Inflammatory macrophage (primary cell): ENCODE measurements around the gene ARHGAP8.

ENCODE experiments used
- DNase-seq, 2 donors: peaks; one replicate each; pipeline ENCODE4 v3.0.0-alpha.2; 2020 to 2022

The ARHGAP8 gene

GRCh38 chr22:44740307-44740706, 12.1 kb upstream of the ARHGAP8 start:
- no peak for DNase-seq

- DNase-seq, result no peak
Measured at GRCh38 chr22:44741929-44742328, 10.4 kb upstream of the ARHGAP8 start.

GRCh38 chr22:44743247-44743646, 9.1 kb upstream of the ARHGAP8 start:
- no peak for DNase-seq

GRCh38 chr22:44743804-44744211, 8.6 kb upstream of the ARHGAP8 start:
- no peak for DNase-seq

GRCh38 chr22:44745853-44746789, 6.3 kb upstream of the ARHGAP8 start:
- DNase-seq, result no peak

GRCh38 chr22:44747784-44748127, 4.6 kb upstream of the ARHGAP8 start:
- peak in 1 of 2 donors; percentile 17 for DNase-seq

GRCh38 chr22:44748524-44748923, 3.9 kb upstream of the ARHGAP8 start:
- DNase-seq, result no peak

- no peak for DNase-seq
Measured at GRCh38 chr22:44750481-44750880, 1.9 kb upstream of the ARHGAP8 start.

GRCh38 chr22:44753189-44754042, 1.0 kb downstream of the ARHGAP8 start:
- no peak for DNase-seq

- no peak for DNase-seq
Measured at GRCh38 chr22:44754998-44755397, 2.6 kb downstream of the ARHGAP8 start.

GRCh38 chr22:44755417-44755816, 3.0 kb downstream of the ARHGAP8 start:
- no peak for DNase-seq

- DNase-seq, result no peak
Measured at GRCh38 chr22:44755956-44756361, 3.6 kb downstream of the ARHGAP8 start.

GRCh38 chr22:44758344-44758973, 6.1 kb downstream of the ARHGAP8 start:
- DNase-seq, result no peak

- no peak for DNase-seq
Measured at GRCh38 chr22:44759001-44759400, 6.6 kb downstream of the ARHGAP8 start.

GRCh38 chr22:44759430-44760310, 7.3 kb downstream of the ARHGAP8 start:
- DNase-seq, result no peak

GRCh38 chr22:44760476-44760875, 8.1 kb downstream of the ARHGAP8 start:
- DNase-seq, result no peak

GRCh38 chr22:44761025-44761424, 8.7 kb downstream of the ARHGAP8 start:
- DNase-seq, result no peak

GRCh38 chr22:44764373-44764772, 12.0 kb downstream of the ARHGAP8 start:
- DNase-seq, result no peak

GRCh38 chr22:44764974-44765373, 12.6 kb downstream of the ARHGAP8 start:
- peak in 1 of 2 donors; percentile 21 for DNase-seq

- DNase-seq, result peak; percentile 13
Measured at GRCh38 chr22:44765571-44766285, 13.4 kb downstream of the ARHGAP8 start.

GRCh38 chr22:44773082-44773481, 20.7 kb downstream of the ARHGAP8 start:
- no peak for DNase-seq
